Measurements from ENCODE around the gene EHD1. TPM values are rescaled to one million over a fixed set of nuclear protein-coding genes. Genes with fewer than 3 reads are reported as not detected.

The EHD1 gene
- total RNA-seq, 1 experiment from 2014 or later = 81.4 TPM

- peak; percentile 80 for DNase-seq (ENCODE audit: low spot score)
Observed at GRCh38 chr11:64842851-64843685, 35.4 kb downstream of the EHD1 start.

- no peak for DNase-seq (ENCODE audit: low spot score)
Observed at GRCh38 chr11:64842366-64842759, 36.1 kb downstream of the EHD1 start.

- DNase-seq (ENCODE audit: low spot score) = no peak
Observed at GRCh38 chr11:64841592-64842365, 36.6 kb downstream of the EHD1 start.

- no peak for DNase-seq (ENCODE audit: low spot score)
Observed at GRCh38 chr11:64839887-64840782, 38.3 kb downstream of the EHD1 start.

GRCh38 chr11:64839335-64839734 lies 39.1 kb downstream of the EHD1 start:
- no peak for DNase-seq (ENCODE audit: low spot score)

- DNase-seq (ENCODE audit: low spot score) = no peak
Observed at GRCh38 chr11:64838600-64839334, 39.7 kb downstream of the EHD1 start.

- no peak for DNase-seq (ENCODE audit: low spot score)
Observed at GRCh38 chr11:64837887-64838351, 40.5 kb downstream of the EHD1 start.

GRCh38 chr11:64836448-64837072 lies 41.9 kb downstream of the EHD1 start:
- DNase-seq (ENCODE audit: low spot score) = no peak

GRCh38 chr11:64835616-64836447 lies 42.6 kb downstream of the EHD1 start:
- no peak for DNase-seq (ENCODE audit: low spot score)

- peak; percentile 83 for DNase-seq (ENCODE audit: low spot score)
Observed at GRCh38 chr11:64834723-64835615, 43.5 kb downstream of the EHD1 start.

- no peak for DNase-seq (ENCODE audit: low spot score)
Observed at GRCh38 chr11:64834031-64834722, 44.2 kb downstream of the EHD1 start.

GRCh38 chr11:64833509-64833908 lies 44.9 kb downstream of the EHD1 start:
- DNase-seq (ENCODE audit: low spot score) = no peak

GRCh38 chr11:64833198-64833502 lies 45.3 kb downstream of the EHD1 start:
- no peak for DNase-seq (ENCODE audit: low spot score)

GRCh38 chr11:64832467-64833197 lies 45.8 kb downstream of the EHD1 start:
- no peak for DNase-seq (ENCODE audit: low spot score)

GRCh38 chr11:64831411-64831891 lies 47.0 kb downstream of the EHD1 start:
- DNase-seq (ENCODE audit: low spot score) = no peak

GRCh38 chr11:64829536-64830251 lies 48.7 kb downstream of the EHD1 start:
- DNase-seq (ENCODE audit: low spot score) = no peak

GRCh38 chr11:64827451-64827839 lies 51.0 kb downstream of the EHD1 start:
- no peak for DNase-seq (ENCODE audit: low spot score)
